Breast epithelium (tissue), 4 donors: ENCODE data around the gene SFI1. TPM values are rescaled to one million over a fixed set of nuclear protein-coding genes. Genes with fewer than 3 reads are reported as not detected.
A peak's percentile ranks its signal among the peaks of the same experiment; 100 is the strongest.
"Not testable (repeated sequence)": the region's sequence is repeated elsewhere in the genome, so short reads cannot be mapped to it uniquely, and the experiment has no call there.

Source experiments
- DNase-seq, 2 donors: peaks; one replicate each; pipeline ENCODE4 v3.0.0-alpha.2; 2019; ENCODE audit warnings: low spot score in 2 of 2
- H3K27ac ChIP-seq, 2 donors: fragments of 200-600 bp; sonication (generic) in 1 of 2; one replicate each; pipeline ENCODE4 v1.5.1; 2016 to 2019; ENCODE audit warnings: mild to moderate bottlenecking in 1 of 2
- H3K27me3 ChIP-seq, 2 donors: fragments of 200-600 bp; sonication (generic) in 1 of 2; one replicate each; pipeline versions ENCODE4 v1.5.1 to v1.6.0; 2017 to 2019; ENCODE audit warnings: control low read depth in 1 of 2, mild to moderate bottlenecking in 1 of 2
- H3K36me3 ChIP-seq: fragments of 200-600 bp; one replicate; pipeline ENCODE4 v1.5.1; 2019
- H3K4me1 ChIP-seq, 2 donors: fragments of 200-600 bp; sonication (generic); one replicate each; pipeline ENCODE4 v1.5.1; 2016 to 2019; ENCODE audit warnings: control low read depth in 1 of 2
- H3K4me3 ChIP-seq, 3 donors: fragments of 200-600 bp; sonication (generic); 1 replicate in 2 of 3; 2 replicates in 1 of 3; pipeline ENCODE4 v1.5.1; 2016 to 2019; ENCODE audit warnings: mild to moderate bottlenecking in 3 of 3, moderate library complexity in 2 of 3
- H3K9me3 ChIP-seq, 2 donors: fragments of 200-600 bp; sonication (generic) in 1 of 2; one replicate each; pipeline ENCODE4 v1.5.1; 2016 to 2019; ENCODE audit warnings: control low read depth in 1 of 2
- CTCF ChIP-seq, 3 donors: fragments of 450-650 bp; IDR thresholded peaks; one replicate each; pipeline ENCODE4 v1.5.1; 2016 to 2017; ENCODE audit warnings: antibody characterized with exemption in 3 of 3, mild to moderate bottlenecking in 3 of 3, moderate library complexity in 3 of 3
- POLR2A ChIP-seq: fragments of 450-650 bp; IDR thresholded peaks from one replicate; pipeline ENCODE4 v1.6.1; 2016; ENCODE audit warnings: antibody characterized with exemption, mild to moderate bottlenecking, moderate library complexity
- POLR2AphosphoS5 ChIP-seq, 3 donors: sonication (generic); formaldehyde crosslinking; IDR thresholded peaks; one replicate each; pipeline ENCODE4 v1.6.1; 2017; ENCODE audit warnings: antibody characterized with exemption in 3 of 3
- intact Hi-C: fragments of 100-400 bp; cut with DNase I; formaldehyde crosslinking; loops from one replicate; pipeline ENCODE4 v1.15.1; 2023; ENCODE audit warnings: low total_unique reads
- total RNA-seq, 3 donors: library from RNA; depleted of rRNA; stranded (reverse); fragments of >200 nt; gene quantifications; one replicate each; pipeline ENCODE4 v1.1.0, GENCODE V29; 2016

The SFI1 gene
- total RNA-seq, 3 donors from 2014 or later: 17.4 to 62.9 (median 42.1) TPM

DNA sequence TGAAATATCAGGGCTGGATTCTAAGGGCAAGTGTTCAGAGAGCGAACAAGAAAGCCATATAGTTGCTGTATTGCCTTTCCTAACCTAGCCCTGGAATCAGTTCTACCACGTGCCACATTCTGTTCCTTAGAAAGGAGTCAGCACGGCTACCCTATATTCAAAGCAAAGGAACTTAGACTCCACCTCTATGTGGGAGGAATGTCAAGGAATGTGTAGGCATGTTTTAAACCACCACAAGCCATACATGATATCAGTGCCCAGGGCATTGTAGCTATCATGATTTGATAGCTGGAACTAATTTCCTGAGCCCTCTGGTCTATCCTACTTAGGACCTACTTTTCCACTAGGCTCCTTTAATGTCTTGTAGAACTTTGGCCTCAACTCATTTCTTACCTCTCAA lies 4.2 kb upstream of the SFI1 start:
- no peak for DNase-seq
- H3K4me1 ChIP-seq: peaks cover 9 to 14% of the 10 kb centered on the region in 2 donors
- no peak for TF ChIP-seq POLR2A
- TF ChIP-seq CTCF (IDR thresholded peaks at IDR 0.05): no peak
- no peak for TF ChIP-seq POLR2AphosphoS5 (IDR thresholded peaks at IDR 0.05)
- intact Hi-C loops: no loop called here
- no peak overlapping the region for H3K27ac ChIP-seq
- H3K36me3 ChIP-seq: no peaks in the 10 kb centered on the region
- H3K27me3 ChIP-seq: no peaks in the 10 kb centered on the region
- H3K9me3 ChIP-seq: no peaks in the 10 kb centered on the region
- H3K4me3 ChIP-seq: no peak overlapping the region

DNA sequence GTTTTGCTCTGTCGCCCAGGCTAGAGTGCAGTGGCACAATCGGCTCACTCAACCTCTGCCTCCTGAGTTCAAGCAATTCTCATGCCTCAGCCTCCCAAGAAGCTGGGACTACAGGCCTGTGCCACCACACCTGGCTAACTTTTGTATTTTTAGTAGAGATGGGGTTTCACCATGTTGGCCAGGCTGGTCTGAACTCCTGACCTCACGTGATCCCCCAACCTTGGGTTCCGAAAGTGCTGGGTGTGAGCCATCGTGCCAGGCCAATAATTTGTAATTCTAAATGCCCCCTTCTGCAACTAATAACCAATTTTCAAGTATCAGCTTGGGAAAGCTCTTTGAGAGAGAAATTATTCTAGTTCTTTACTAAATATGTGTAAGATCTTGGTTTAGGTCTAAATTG lies 3.0 kb upstream of the SFI1 start:
- H3K4me3 ChIP-seq, H3K27me3 ChIP-seq, H3K4me1 ChIP-seq, H3K27ac ChIP-seq, DNase-seq, intact Hi-C loops, H3K9me3 ChIP-seq, H3K36me3 ChIP-seq: not testable (repeated sequence)

DNA sequence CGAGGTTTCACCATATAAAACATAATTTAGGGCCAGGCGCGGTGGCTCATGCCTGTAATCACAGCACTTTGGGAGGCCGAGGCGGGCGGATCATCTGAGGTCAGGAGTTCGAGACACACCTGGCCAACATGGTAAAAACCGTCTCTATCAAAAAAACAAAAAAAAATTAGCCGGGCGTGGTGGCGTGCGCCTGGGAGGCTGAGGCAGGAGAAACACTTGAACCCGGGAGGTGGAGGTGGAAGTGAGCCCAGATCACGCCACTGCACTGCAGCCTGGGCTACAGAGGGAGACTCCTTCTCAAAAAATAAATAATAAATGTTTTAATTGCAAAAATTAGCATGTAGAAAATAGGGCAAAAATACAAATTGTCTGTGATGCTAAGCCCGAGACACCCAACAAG lies 993 bp upstream of the SFI1 start:
- Histone ChIP-seq H3K27ac (peak overlapping the region; percentile 83 to 85), H3K36me3 (no peaks in the 10 kb centered on the region), H3K4me1 (peaks cover 6 to 8% of the 10 kb centered on the region in 2 donors), H3K9me3 (no peaks in the 10 kb centered on the region), H3K27me3 (no peaks in the 10 kb centered on the region), H3K4me3 (peak overlapping the region; percentile 66 to 86 (median 86))
- no peak for TF ChIP-seq POLR2AphosphoS5 (IDR thresholded peaks at IDR 0.05)
- no peak for TF ChIP-seq POLR2A
- no peak for TF ChIP-seq CTCF (IDR thresholded peaks at IDR 0.05)
- no peak for DNase-seq
- intact Hi-C loops: no loop called here

GRCh38 chr22:31496735-31497146 lies 405 bp downstream of the SFI1 start:
- TF ChIP-seq POLR2AphosphoS5 (IDR thresholded peaks at IDR 0.05): no peak
- no peak for TF ChIP-seq POLR2A
- TF ChIP-seq CTCF (IDR thresholded peaks at IDR 0.05): no peak
- DNase-seq: no peak
- H3K27me3 ChIP-seq: no peaks in the 10 kb centered on the region
- peak overlapping the region; percentile 66 to 86 (median 86) for H3K4me3 ChIP-seq
- H3K36me3 ChIP-seq: no peaks in the 10 kb centered on the region
- intact Hi-C loops: no loop called here
- no peaks in the 10 kb centered on the region for H3K4me1 ChIP-seq
- H3K9me3 ChIP-seq: no peaks in the 10 kb centered on the region
- H3K27ac ChIP-seq: peak overlapping the region; percentile 83 to 85

DNA sequence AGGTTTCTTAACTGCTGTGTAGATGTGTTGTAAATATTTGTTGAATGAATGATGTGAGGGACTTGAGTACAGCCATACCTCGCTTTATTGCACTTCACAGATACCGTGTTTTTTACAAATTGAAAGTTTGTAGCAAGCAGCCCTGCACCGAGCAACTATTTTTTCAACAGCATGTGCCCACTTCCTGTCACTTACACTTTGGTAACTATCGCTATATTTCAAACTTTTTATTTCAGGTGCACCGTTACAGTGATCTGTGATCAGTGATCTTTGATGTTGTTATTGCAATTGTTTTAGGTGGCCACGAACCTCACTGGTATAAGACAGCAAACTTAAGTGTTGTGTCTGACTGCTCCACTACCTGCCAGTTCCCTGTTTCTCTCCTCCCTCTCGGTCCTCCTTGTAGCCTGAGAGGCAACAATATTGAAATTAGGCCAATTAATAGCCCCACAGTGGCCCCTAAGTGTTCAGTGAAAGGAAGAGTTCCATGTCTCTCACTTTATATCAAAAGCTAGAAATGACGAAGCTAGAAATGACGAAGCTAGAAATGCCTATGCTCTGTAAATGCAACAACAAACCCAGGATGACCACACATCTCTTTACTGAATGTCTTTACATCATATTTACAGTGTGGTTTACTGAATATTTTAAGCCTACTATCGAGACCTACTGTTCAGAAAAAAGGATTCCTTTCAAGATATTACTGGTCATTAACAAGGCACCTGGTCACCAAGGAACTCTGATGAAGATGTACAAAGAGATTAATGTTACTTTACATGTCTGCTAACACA lies 1.0 kb downstream of the SFI1 start:
- Histone ChIP-seq H3K4me1 (no peaks in the 10 kb centered on the region), H3K27ac (peak overlapping the region; percentile 83 to 85), H3K4me3 (peak overlapping the region; percentile 66 to 86 (median 86)), H3K9me3 (no peaks in the 10 kb centered on the region), H3K27me3 (no peaks in the 10 kb centered on the region), H3K36me3 (no peaks in the 10 kb centered on the region)
- TF ChIP-seq CTCF (IDR thresholded peaks at IDR 0.05) (no peak), POLR2AphosphoS5 (IDR thresholded peaks at IDR 0.05) (no peak)
- intact Hi-C loops: no loop called here
- DNase-seq: no peak
